Left lung (tissue), 14 donors: ENCODE measurements around the gene SLC7A8. TPM values are rescaled to one million over a fixed set of nuclear protein-coding genes. Genes with fewer than 3 reads are reported as not detected.
A peak's percentile ranks its signal among the peaks of the same experiment; 100 is the strongest.
"Not testable (repeated sequence)": the region's sequence is repeated elsewhere in the genome, so short reads cannot be mapped to it uniquely, and the experiment has no call there.

Experiments
- ATAC-seq: fragments of 200-7000 bp; cut with Tn5 transposase; one replicate; pipeline ENCODE4 v1.9.1; 2020; ENCODE audit warnings: moderate library complexity
- DNase-seq, 4 donors: peaks; one replicate each; pipeline ENCODE4 v3.0.0-alpha.2; 2013 to 2020
- H3K27ac ChIP-seq, 2 donors: fragments of 200-600 bp; sonication (generic) in 1 of 2; one replicate each; pipeline versions ENCODE4 v1.5.0 to v1.8.0; 2020 to 2021
- H3K27me3 ChIP-seq, 2 donors: fragments of 200-600 bp; sonication (generic) in 1 of 2; one replicate each; pipeline versions ENCODE4 v1.5.0 to v1.8.0; 2020 to 2021
- H3K36me3 ChIP-seq, 2 donors: fragments of 200-600 bp; sonication (generic) in 1 of 2; one replicate each; pipeline versions ENCODE4 v1.5.0 to v1.8.0; 2020 to 2021
- H3K4me1 ChIP-seq, 2 donors: fragments of 200-600 bp; one replicate each; pipeline ENCODE4 v1.8.0; 2021
- H3K4me3 ChIP-seq, 2 donors: fragments of 200-600 bp; sonication (generic) in 1 of 2; one replicate each; pipeline versions ENCODE4 v1.5.0 to v1.8.0; 2020 to 2021; ENCODE audit warnings: mild to moderate bottlenecking in 1 of 2
- H3K9me3 ChIP-seq, 2 donors: fragments of 200-600 bp; sonication (generic) in 1 of 2; one replicate each; pipeline versions ENCODE4 v1.5.0 to v1.8.0; 2020 to 2021
- CTCF ChIP-seq, 2 donors: fragments of 200-600 bp; sonication (generic) in 1 of 2; IDR thresholded peaks; one replicate each; pipeline versions ENCODE4 v1.5.0 to v1.8.0; 2021; ENCODE audit warnings: antibody characterized with exemption in 2 of 2
- intact Hi-C, 2 donors: fragments of 100-400 bp; cut with DNase I; formaldehyde crosslinking; loops; one replicate each; pipeline versions ENCODE4 v1.11.2 to v1.14.2; 2022
- long read RNA-seq, 12 donors: library from polyadenylated mRNA in 2 of 12; unstranded in 2 of 12; transcript quantifications; one replicate each; pipeline ENCODE4 v2.0.0 and lab custom pipeline, GENCODE V29; 2019 to 2026
- polyA plus RNA-seq, 6 donors: library from polyadenylated mRNA; unstranded; fragments of 120-200 nt; gene quantifications; one replicate each; pipeline ENCODE4 v1.2.1, GENCODE V29; 2013; ENCODE audit not compliant: insufficient read length in 6 of 6
- total RNA-seq, 2 donors: library from RNA; stranded (reverse); fragmentation: NEBNext Ultra II Directional; extraction: Animal tissue kit (Norgen Biotek cat#: 25700); gene quantifications; one replicate each; pipeline ENCODE4 v1.2.1, GENCODE V29; 2021
- donor health status: DM: no; HTN: yes; CAD: no.
- donor health status: DM: no; HTN: no; CAD: no.

The SLC7A8 gene
- 10 to 100 TPM; 38.5 to 42.2 TPM for total RNA-seq
- 100 to 1,000 TPM; 112 to 153 (median 132) TPM for polyA plus RNA-seq
- long read RNA-seq, donor 1, full-length matches to known transcripts = 51 of 184 reads
- long read RNA-seq, donor 1, partial matches to known transcripts = 133 of 184 reads
- long read RNA-seq, donor 1, other reads (novel, unspliced or antisense) = 0 of 184 reads
- long read RNA-seq, donor 2, full-length matches to known transcripts = 35 of 114 reads
- long read RNA-seq, donor 2, partial matches to known transcripts = 79 of 114 reads
- long read RNA-seq, donor 2, other reads (novel, unspliced or antisense) = 0 of 114 reads
- long read RNA-seq, donor 3, full-length matches to known transcripts = 14 of 14 reads
- long read RNA-seq, donor 3, partial matches to known transcripts = 0 of 14 reads
- long read RNA-seq, donor 3, other reads (novel, unspliced or antisense) = 0 of 14 reads
- long read RNA-seq, donor 4, partial matches to known transcripts = 1 of 2 reads
- long read RNA-seq, donor 4, other reads (novel, unspliced or antisense) = 1 of 2 reads
- long read RNA-seq, donor 5, full-length matches to known transcripts = 18 of 101 reads
- long read RNA-seq, donor 5, partial matches to known transcripts = 83 of 101 reads
- long read RNA-seq, donor 5, other reads (novel, unspliced or antisense) = 0 of 101 reads
- long read RNA-seq, donor 6, full-length matches to known transcripts = 25 of 58 reads
- long read RNA-seq, donor 6, partial matches to known transcripts = 33 of 58 reads
- long read RNA-seq, donor 6, other reads (novel, unspliced or antisense) = 0 of 58 reads
- long read RNA-seq, donor 7, full-length matches to known transcripts = 26 of 40 reads
- long read RNA-seq, donor 7, partial matches to known transcripts = 14 of 40 reads
- long read RNA-seq, donor 7, other reads (novel, unspliced or antisense) = 0 of 40 reads
- long read RNA-seq, donor 8, full-length matches to known transcripts = 91 of 243 reads
- long read RNA-seq, donor 8, partial matches to known transcripts = 152 of 243 reads
- long read RNA-seq, donor 8, other reads (novel, unspliced or antisense) = 0 of 243 reads
- long read RNA-seq, donor 9 = 0 reads
- long read RNA-seq, donor 10 = 0 reads
- long read RNA-seq, donor 11, full-length matches to known transcripts = 1 of 1 reads
- long read RNA-seq, donor 11, partial matches to known transcripts = 0 of 1 reads
- long read RNA-seq, donor 11, other reads (novel, unspliced or antisense) = 0 of 1 reads
- long read RNA-seq, donor 12, full-length matches to known transcripts = 38 of 124 reads
- long read RNA-seq, donor 12, partial matches to known transcripts = 86 of 124 reads
- long read RNA-seq, donor 12, other reads (novel, unspliced or antisense) = 0 of 124 reads

- ATAC-seq (peak; percentile 77), DNase-seq (peak; percentile 69 to 82 (median 78))
- Histone ChIP-seq H3K27me3 (peaks cover 0 to 30% of the 10 kb centered on the region in 2 donors), H3K9me3 (no peaks in the 10 kb centered on the region), H3K4me1 (peaks cover 0 to 27% of the 10 kb centered on the region in 2 donors), H3K36me3 (no peaks in the 10 kb centered on the region), H3K4me3 (peak within 1 kb of the TSS; percentile 31 to 51), H3K27ac (peak within 1 kb of the TSS in 1 of 2 donors; percentile 5)
- TF ChIP-seq CTCF (IDR thresholded peaks at IDR 0.05) = no peak
- intact Hi-C loops = loop anchor here in 1 of 2 donors (10.0 kb wide), 1 partner anchor 59 kb away; no protein-coding TSS in a partner anchor
Measured at GRCh38 chr14:23183479-23183878, at the start of gene SLC7A8. SLC7A8 (minus strand) TSS chr14:23183660; CDS start chr14:23182914, 746 bp downstream.

GRCh38 chr14:23232241-23232808, 48.9 kb upstream of the SLC7A8 start:
- ATAC-seq, DNase-seq, intact Hi-C loops, H3K4me1 ChIP-seq, H3K4me3 ChIP-seq, H3K9me3 ChIP-seq, H3K36me3 ChIP-seq, H3K27ac ChIP-seq, H3K27me3 ChIP-seq: not testable (repeated sequence)

GRCh38 chr14:23228812-23229211, 45.4 kb upstream of the SLC7A8 start:
- Histone ChIP-seq H3K27ac (no peak overlapping the region), H3K27me3 (no peaks in the 10 kb centered on the region), H3K4me3 (no peak overlapping the region), H3K9me3 (no peaks in the 10 kb centered on the region), H3K36me3 (no peaks in the 10 kb centered on the region), H3K4me1 (peaks cover 0 to 5% of the 10 kb centered on the region in 2 donors)
- ATAC-seq = no peak
- intact Hi-C loops = no loop called here
- no peak for DNase-seq
- no peak for TF ChIP-seq CTCF (IDR thresholded peaks at IDR 0.05)

- ATAC-seq = no peak
- H3K9me3 ChIP-seq = no peaks in the 10 kb centered on the region
- DNase-seq = no peak
- no peak for TF ChIP-seq CTCF (IDR thresholded peaks at IDR 0.05)
- H3K27me3 ChIP-seq = no peaks in the 10 kb centered on the region
- intact Hi-C loops = no loop called here
- no peak overlapping the region for H3K27ac ChIP-seq
- no peak overlapping the region for H3K4me3 ChIP-seq
- peaks cover 0 to 5% of the 10 kb centered on the region in 2 donors for H3K4me1 ChIP-seq
- no peaks in the 10 kb centered on the region for H3K36me3 ChIP-seq
Measured at GRCh38 chr14:23227566-23227965, 44.1 kb upstream of the SLC7A8 start.

GRCh38 chr14:23224958-23225357, 41.5 kb upstream of the SLC7A8 start:
- ATAC-seq, H3K9me3 ChIP-seq, H3K36me3 ChIP-seq, H3K4me3 ChIP-seq, DNase-seq, intact Hi-C loops, H3K4me1 ChIP-seq, H3K27me3 ChIP-seq, H3K27ac ChIP-seq: not testable (repeated sequence)
